Measurements from ENCODE around the gene FOXC2. TPM values are rescaled to one million over a fixed set of nuclear protein-coding genes. Genes with fewer than 3 reads are reported as not detected.

FOXC2 gene
- total and polyA plus RNA-seq, 2 of the 13 experiments (the other 11 are each of a cell fraction or from before 2014, with no cell fraction given): not detected

GRCh38 chr16:86563469-86564345, 2.9 kb upstream of the FOXC2 start (continued):
- TF ChIP-seq MTF1 (CRISPR knock-in tag; IDR thresholded peaks at IDR 0.05) (no peak), ZNF605 (CRISPR knock-in tag; IDR thresholded peaks at IDR 0.05) (0 out of 2 replicates have a peak, but pooled peaks have one; percentile 54), PHF21A (CRISPR knock-in tag; IDR thresholded peaks at IDR 0.05) (no peak; the same call in 1 of the 2 replicates), MXI1 (IDR thresholded peaks at IDR 0.05; ENCODE audit: borderline replicate concordance, low read depth, low read length) (peak; percentile 41; the same call in 1 of the 3 replicates), SRSF9 (IDR thresholded peaks at IDR 0.05; ENCODE audit: borderline replicate concordance, insufficient read depth, low read depth, low read length, poor library complexity, severe bottlenecking) (no peak), HOXA9 (CRISPR knock-in tag; IDR thresholded peaks at IDR 0.05; ENCODE audit: borderline replicate concordance) (no peak), KLF9 (CRISPR knock-in tag; IDR thresholded peaks at IDR 0.05; ENCODE audit: low read depth) (no peak), ZNF576 (CRISPR knock-in tag; IDR thresholded peaks at IDR 0.05) (0 out of 2 replicates have a peak, but pooled peaks have one; percentile 67), SP5 (CRISPR knock-in tag; IDR thresholded peaks at IDR 0.05; ENCODE audit: borderline replicate concordance, low read depth) (no peak), ZFP36 (IDR thresholded peaks at IDR 0.05; ENCODE audit: borderline replicate concordance, low read depth, low read length, partially characterized antibody) (peak; percentile 67), ZNF230 (CRISPR knock-in tag; IDR thresholded peaks at IDR 0.05) (0 out of 2 replicates have a peak, but pooled peaks have one; percentile 42), TFE3 (CRISPR knock-in tag; IDR thresholded peaks at IDR 0.05) (no peak), ZNF660 (CRISPR knock-in tag; IDR thresholded peaks at IDR 0.05; ENCODE audit: borderline replicate concordance, low read depth) (no peak), HNRNPLL (IDR thresholded peaks at IDR 0.05; ENCODE audit: low read depth, low read length, poor library complexity, severe bottlenecking) (peak; percentile 57), HOXA3 (CRISPR knock-in tag; IDR thresholded peaks at IDR 0.05) (no peak), THRA (CRISPR knock-in tag; IDR thresholded peaks at IDR 0.05; ENCODE audit: borderline replicate concordance) (peak; percentile 38; the same call in 1 of the 2 replicates), CHCHD3 (CRISPR knock-in tag; IDR thresholded peaks at IDR 0.05) (no peak), ZNF430 (CRISPR knock-in tag; IDR thresholded peaks at IDR 0.05) (0 out of 2 replicates have a peak, but pooled peaks have one; percentile 33), PITX1 (CRISPR knock-in tag; IDR thresholded peaks at IDR 0.05) (no peak), ZNF501 (CRISPR knock-in tag; IDR thresholded peaks at IDR 0.05) (peak; percentile 93), PHF20 (CRISPR knock-in tag; IDR thresholded peaks at IDR 0.05) (no peak), ZNF10 (CRISPR knock-in tag; IDR thresholded peaks at IDR 0.05; ENCODE audit: borderline replicate concordance, low read depth) (no peak), XBP1 (CRISPR knock-in tag; IDR thresholded peaks at IDR 0.05) (no peak), TARDBP (CRISPR knock-in tag; IDR thresholded peaks at IDR 0.05) (peak; percentile 59; the same call in 1 of the 2 replicates), GLI4 (CRISPR knock-in tag; IDR thresholded peaks at IDR 0.05; ENCODE audit: borderline replicate concordance) (peak; percentile 79; the same call in 1 of the 2 replicates)
